Lower leg skin (tissue), 4 donors: ENCODE results near the gene ZSCAN5C. TPM values are rescaled to one million over a fixed set of nuclear protein-coding genes. Genes with fewer than 3 reads are reported as not detected.

Experiments
- DNase-seq, 2 donors: peaks; one replicate each; pipeline ENCODE4 v3.0.0-alpha.2; 2019; ENCODE audit warnings: low spot score in 2 of 2
- H3K4me3 ChIP-seq: fragments of 200-600 bp; sonication (generic); 2 replicates; pipeline ENCODE4 v1.5.1; 2017; ENCODE audit warnings: mild to moderate bottlenecking, low read depth; ENCODE audit not compliant: poor library complexity, severe bottlenecking
- CTCF ChIP-seq, 3 donors: fragments of 450-650 bp; IDR thresholded peaks; one replicate each; pipeline ENCODE4 v1.5.1; 2016; ENCODE audit warnings: antibody characterized with exemption in 3 of 3, mild to moderate bottlenecking in 3 of 3, moderate library complexity in 2 of 3
- POLR2A ChIP-seq, 2 donors: fragments of 450-650 bp; IDR thresholded peaks; one replicate each; pipeline ENCODE4 v1.6.1; 2016 to 2017; ENCODE audit warnings: antibody characterized with exemption in 2 of 2, mild to moderate bottlenecking in 1 of 2, moderate library complexity in 1 of 2
- WGBS, 2 donors: methylation state at CpG; one replicate each; pipeline ENCODE4 v1.1.5; 2018; 5-methylcytosine and 5-hydroxymethylcytosine counted together
- intact Hi-C: fragments of 100-400 bp; cut with DNase I; formaldehyde crosslinking; loops from one replicate; pipeline ENCODE4 v1.15.0; 2023; ENCODE audit warnings: low total_unique reads
- total RNA-seq, 4 donors: library from RNA; depleted of rRNA; stranded (reverse); fragments of >200 nt; gene quantifications; one replicate each; pipeline ENCODE4 v1.1.0, GENCODE V29; 2016

ZSCAN5C gene
- total RNA-seq, 4 donors from 2014 or later = not detected

- WGBS, 2 donors = 92 to 93% methylated on average over 9 of the region's 9 CpGs
- intact Hi-C loops = no loop called here
- no peak for TF ChIP-seq POLR2A (IDR thresholded peaks at IDR 0.05)
- no peak for TF ChIP-seq CTCF (IDR thresholded peaks at IDR 0.05)
- DNase-seq = no peak
- no peak overlapping the region for H3K4me3 ChIP-seq
These were observed 43.0 kb upstream of the ZSCAN5C start for GRCh38 chr19:56159009-56159559.

GRCh38 chr19:56159622-56160271, 42.3 kb upstream of the ZSCAN5C start:
- no peak for DNase-seq
- intact Hi-C loops = no loop called here
- H3K4me3 ChIP-seq = no peak overlapping the region
- WGBS, 2 donors = 98% methylated on average over 65 to 67 of the region's 69 CpGs
- no peak for TF ChIP-seq CTCF (IDR thresholded peaks at IDR 0.05)

GRCh38 chr19:56161534-56161933, 40.5 kb upstream of the ZSCAN5C start:
- DNase-seq = no peak
- no peak overlapping the region for H3K4me3 ChIP-seq
- intact Hi-C loops = no loop called here
- TF ChIP-seq POLR2A (IDR thresholded peaks at IDR 0.05) (no peak), CTCF (IDR thresholded peaks at IDR 0.05) (no peak)
- WGBS, 2 donors = 93 to 96% methylated on average over 10 to 11 of the region's 11 CpGs

- WGBS, 2 donors = 67 to 74% methylated on average over 9 of the region's 9 CpGs
- no peak for DNase-seq
- intact Hi-C loops = no loop called here
- no peak overlapping the region for H3K4me3 ChIP-seq
- no peak for TF ChIP-seq CTCF (IDR thresholded peaks at IDR 0.05)
- TF ChIP-seq POLR2A (IDR thresholded peaks at IDR 0.05) = no peak
These were observed 39.8 kb upstream of the ZSCAN5C start for GRCh38 chr19:56162258-56162657.

GRCh38 chr19:56163097-56163496, 39.0 kb upstream of the ZSCAN5C start:
- WGBS, 2 donors = 82 to 91% methylated on average over 13 of the region's 13 CpGs
- no peak overlapping the region for H3K4me3 ChIP-seq
- intact Hi-C loops = no loop called here
- no peak for DNase-seq
- no peak for TF ChIP-seq POLR2A (IDR thresholded peaks at IDR 0.05)
- TF ChIP-seq CTCF (IDR thresholded peaks at IDR 0.05) = no peak
